IPS-15b (cell line): Measurements from ENCODE around the gene EXTL1.

Experiments used
- H3K27me3 ChIP-seq: one replicate; pipeline ENCODE4 v1.6.1; 2013; ENCODE audit warnings: low read length; ENCODE audit not compliant: control insufficient read depth, insufficient read depth
- H3K36me3 ChIP-seq: one replicate; pipeline ENCODE4 v1.6.1; 2013; ENCODE audit warnings: low read length; ENCODE audit not compliant: control insufficient read depth, insufficient read depth
- H3K4me1 ChIP-seq: one replicate; pipeline ENCODE4 v1.6.1; 2013; ENCODE audit warnings: mild to moderate bottlenecking, low read length; ENCODE audit not compliant: control insufficient read depth, insufficient read depth
- H3K4me3 ChIP-seq: one replicate; pipeline ENCODE4 v1.5.1; 2013; ENCODE audit warnings: low read depth, low read length
- H3K9ac ChIP-seq: one replicate; pipeline ENCODE4 v1.6.1; 2013; ENCODE audit warnings: low read depth, mild to moderate bottlenecking, low read length
- H3K9me3 ChIP-seq: one replicate; pipeline ENCODE4 v1.6.1; 2013; ENCODE audit warnings: mild to moderate bottlenecking, low read length; ENCODE audit not compliant: control insufficient read depth, insufficient read depth

Gene EXTL1

GRCh38 chr1:26017606-26018005 is 4.0 kb upstream of the EXTL1 start:
- Histone ChIP-seq H3K4me3 (no peak overlapping the region), H3K9me3 (no peaks in the 10 kb centered on the region), H3K9ac (no peak overlapping the region), H3K36me3 (no peaks in the 10 kb centered on the region), H3K4me1 (peaks cover 4% of the 10 kb centered on the region), H3K27me3 (no peaks in the 10 kb centered on the region)

- no peaks in the 10 kb centered on the region for H3K36me3 ChIP-seq
- no peaks in the 10 kb centered on the region for H3K27me3 ChIP-seq
- no peaks in the 10 kb centered on the region for H3K9me3 ChIP-seq
- H3K4me3 ChIP-seq: no peak overlapping the region
- peaks cover 4% of the 10 kb centered on the region for H3K4me1 ChIP-seq
- H3K9ac ChIP-seq: no peak overlapping the region
Observed at GRCh38 chr1:26019641-26020315, 1.8 kb upstream of the EXTL1 start.

- no peak overlapping the region for H3K9ac ChIP-seq
- no peaks in the 10 kb centered on the region for H3K9me3 ChIP-seq
- no peaks in the 10 kb centered on the region for H3K36me3 ChIP-seq
- peaks cover 4% of the 10 kb centered on the region for H3K4me1 ChIP-seq
- no peaks in the 10 kb centered on the region for H3K27me3 ChIP-seq
- no peak overlapping the region for H3K4me3 ChIP-seq
Observed at GRCh38 chr1:26020330-26020768, 1.2 kb upstream of the EXTL1 start.

DNA sequence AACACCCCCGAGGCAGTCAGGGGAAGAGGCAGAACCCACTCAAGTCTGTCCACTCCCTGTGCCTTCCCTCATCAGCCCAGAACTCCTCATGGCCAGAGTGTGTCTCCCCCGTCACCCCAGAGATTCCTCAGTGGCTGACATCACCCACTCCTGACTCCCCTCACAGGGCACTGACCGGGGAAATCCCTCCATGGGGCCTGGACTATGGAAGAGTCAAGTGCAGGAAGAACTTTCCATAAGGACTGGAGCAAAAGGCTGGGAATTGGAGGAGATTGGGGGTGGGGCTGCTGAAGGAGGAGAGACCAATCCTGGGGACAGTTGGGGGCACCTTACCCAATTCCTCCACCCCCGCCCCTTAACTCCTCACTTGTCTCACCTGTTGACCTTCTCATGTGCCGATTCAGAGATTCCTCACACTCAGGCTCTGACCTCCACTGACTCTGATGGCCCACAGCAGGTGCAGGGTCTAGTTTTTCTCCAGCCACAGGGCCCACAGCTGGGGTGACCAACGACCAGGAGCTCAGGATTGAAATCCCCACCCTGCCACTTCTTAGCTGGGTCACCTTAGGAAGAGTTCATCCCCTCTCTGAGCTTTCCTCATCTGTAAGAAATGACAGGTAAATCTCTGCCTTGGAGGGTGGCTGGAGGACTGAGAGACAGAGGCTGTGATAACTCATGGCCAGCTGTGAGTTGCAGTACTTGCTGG is 481 bp upstream of the EXTL1 start:
- Histone ChIP-seq H3K36me3 (no peaks in the 10 kb centered on the region), H3K4me1 (peaks cover 4% of the 10 kb centered on the region), H3K9me3 (no peaks in the 10 kb centered on the region)

GRCh38 chr1:26022404-26022779 is 817 bp downstream of the EXTL1 start:
- H3K27me3 ChIP-seq: no peaks in the 10 kb centered on the region
- H3K9ac ChIP-seq: no peak overlapping the region
- H3K36me3 ChIP-seq: no peaks in the 10 kb centered on the region
- H3K9me3 ChIP-seq: no peaks in the 10 kb centered on the region
- H3K4me3 ChIP-seq: no peak overlapping the region
- peaks cover 4% of the 10 kb centered on the region for H3K4me1 ChIP-seq

More for the DNA sequence above, 481 bp upstream of the EXTL1 start:
- Histone ChIP-seq H3K9ac (no peak overlapping the region), H3K27me3 (no peaks in the 10 kb centered on the region), H3K4me3 (no peak overlapping the region)

DNA sequence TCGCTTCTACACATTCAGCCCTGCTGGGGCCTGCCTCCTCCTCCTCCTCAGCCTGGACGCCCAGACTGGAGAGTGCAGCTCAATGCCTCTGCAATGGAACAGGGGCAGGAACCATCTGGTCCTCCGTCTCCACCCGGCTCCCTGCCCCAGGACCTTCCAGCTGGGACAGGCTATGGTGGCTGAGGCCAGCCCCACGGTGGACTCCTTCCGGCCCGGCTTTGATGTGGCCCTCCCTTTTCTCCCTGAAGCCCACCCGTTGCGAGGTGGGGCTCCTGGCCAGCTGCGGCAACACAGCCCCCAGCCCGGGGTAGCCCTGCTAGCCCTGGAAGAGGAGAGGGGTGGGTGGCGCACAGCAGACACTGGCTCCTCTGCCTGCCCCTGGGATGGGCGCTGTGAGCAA is 1.4 kb downstream of the EXTL1 start:
- H3K27me3 ChIP-seq: no peaks in the 10 kb centered on the region
- H3K9ac ChIP-seq: no peak overlapping the region
- no peaks in the 10 kb centered on the region for H3K9me3 ChIP-seq
- H3K4me3 ChIP-seq: no peak overlapping the region
- peaks cover 4% of the 10 kb centered on the region for H3K4me1 ChIP-seq
- no peaks in the 10 kb centered on the region for H3K36me3 ChIP-seq

- Histone ChIP-seq H3K27me3 (no peaks in the 10 kb centered on the region), H3K4me3 (no peak overlapping the region), H3K9ac (no peak overlapping the region)
Observed at GRCh38 chr1:26023826-26024225, 2.3 kb downstream of the EXTL1 start.

GRCh38 chr1:26025060-26025459 is 3.5 kb downstream of the EXTL1 start:
- no peaks in the 10 kb centered on the region for H3K36me3 ChIP-seq
- no peaks in the 10 kb centered on the region for H3K9me3 ChIP-seq
- H3K9ac ChIP-seq: no peak overlapping the region
- H3K4me1 ChIP-seq: peaks cover 4% of the 10 kb centered on the region
- H3K4me3 ChIP-seq: no peak overlapping the region
- no peaks in the 10 kb centered on the region for H3K27me3 ChIP-seq

More at GRCh38 chr1:26023826-26024225, 2.3 kb downstream of the EXTL1 start:
- no peaks in the 10 kb centered on the region for H3K36me3 ChIP-seq
- H3K9me3 ChIP-seq: no peaks in the 10 kb centered on the region
- peaks cover 4% of the 10 kb centered on the region for H3K4me1 ChIP-seq

- Histone ChIP-seq H3K9me3 (no peaks in the 10 kb centered on the region), H3K4me1 (peaks cover 4% of the 10 kb centered on the region), H3K36me3 (no peaks in the 10 kb centered on the region), H3K27me3 (no peaks in the 10 kb centered on the region), H3K9ac (no peak overlapping the region), H3K4me3 (no peak overlapping the region)
Observed at GRCh38 chr1:26025517-26025916, 3.9 kb downstream of the EXTL1 start.

- H3K9me3 ChIP-seq: no peaks in the 10 kb centered on the region
- H3K27me3 ChIP-seq: peaks cover 4% of the 10 kb centered on the region
- no peaks in the 10 kb centered on the region for H3K4me1 ChIP-seq
- H3K4me3 ChIP-seq: no peak overlapping the region
- no peaks in the 10 kb centered on the region for H3K36me3 ChIP-seq
- no peak overlapping the region for H3K9ac ChIP-seq
Observed at GRCh38 chr1:26027716-26028489, 6.3 kb downstream of the EXTL1 start.

GRCh38 chr1:26028490-26028980 is 7.0 kb downstream of the EXTL1 start:
- no peaks in the 10 kb centered on the region for H3K4me1 ChIP-seq
- H3K36me3 ChIP-seq: no peaks in the 10 kb centered on the region
- H3K4me3 ChIP-seq: no peak overlapping the region
- peaks cover 6% of the 10 kb centered on the region for H3K27me3 ChIP-seq
- H3K9me3 ChIP-seq: no peaks in the 10 kb centered on the region
- H3K9ac ChIP-seq: no peak overlapping the region
